Neuron (in vitro differentiated cells): ENCODE data around the gene CYP4V2.

Experiments used
- H2AFZ ChIP-seq: one replicate; pipeline ENCODE4 v1.6.1; 2013; ENCODE audit warnings: low read depth, mild to moderate bottlenecking, inconsistent platforms, low read length, moderate library complexity
- H3K27me3 ChIP-seq: one replicate; pipeline ENCODE4 v1.6.1; 2013; ENCODE audit warnings: low read length; ENCODE audit not compliant: insufficient read depth
- H3K36me3 ChIP-seq: one replicate; pipeline ENCODE4 v1.6.1; 2013; ENCODE audit warnings: low read length; ENCODE audit not compliant: insufficient read depth
- H3K4me1 ChIP-seq: one replicate; pipeline ENCODE4 v1.6.1; 2013; ENCODE audit warnings: low read length; ENCODE audit not compliant: insufficient read depth
- H3K4me3 ChIP-seq: 2 replicates; pipeline ENCODE4 v1.5.1; 2013; ENCODE audit warnings: mild to moderate bottlenecking, low read length, moderate library complexity
- H3K9me3 ChIP-seq: one replicate; pipeline ENCODE4 v1.6.1; 2013; ENCODE audit warnings: low read length

Gene CYP4V2

DNA sequence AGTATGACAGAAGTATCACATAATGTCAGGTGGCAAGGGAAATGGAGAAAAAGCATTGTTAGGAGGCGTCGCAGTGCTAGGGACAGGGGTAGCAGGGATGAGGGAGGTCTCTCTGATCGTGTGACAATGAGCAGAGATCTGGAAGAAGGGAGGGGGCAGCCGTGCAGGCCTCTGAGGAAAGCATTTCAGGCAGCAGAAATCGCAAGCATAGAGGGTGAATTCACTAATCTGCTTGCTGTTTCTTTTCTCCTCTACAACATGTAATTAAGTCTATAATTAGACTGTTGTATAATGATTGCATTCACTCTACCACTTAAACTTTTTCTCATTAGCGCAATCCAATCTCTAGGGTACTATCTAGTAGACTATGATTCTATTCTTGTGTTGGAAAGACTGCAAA lies 9.1 kb downstream of the CYP4V2 start:
- H3K4me1 ChIP-seq, result peaks cover 2% of the 10 kb centered on the region
- H3K9me3 ChIP-seq, result no peaks in the 10 kb centered on the region
- H3K27me3 ChIP-seq, result no peaks in the 10 kb centered on the region
- no peaks in the 10 kb centered on the region for H3K36me3 ChIP-seq
- no peak overlapping the region for H3K4me3 ChIP-seq
- H2AFZ ChIP-seq, result no peak overlapping the region

DNA sequence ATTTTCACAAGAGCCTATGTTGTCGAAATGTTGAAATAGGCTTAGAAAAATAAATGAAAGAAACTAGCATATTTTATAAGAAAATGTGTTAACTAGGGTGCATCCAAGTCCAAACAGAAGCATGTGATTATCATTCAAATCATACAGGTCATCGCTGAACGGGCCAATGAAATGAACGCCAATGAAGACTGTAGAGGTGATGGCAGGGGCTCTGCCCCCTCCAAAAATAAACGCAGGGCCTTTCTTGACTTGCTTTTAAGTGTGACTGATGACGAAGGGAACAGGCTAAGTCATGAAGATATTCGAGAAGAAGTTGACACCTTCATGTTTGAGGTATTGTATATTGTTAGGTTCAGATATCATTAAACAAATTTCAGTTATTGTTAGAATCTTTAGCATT lies 9.6 kb downstream of the CYP4V2 start:
- no peak overlapping the region for H3K4me3 ChIP-seq
- no peaks in the 10 kb centered on the region for H3K36me3 ChIP-seq
- H3K9me3 ChIP-seq, result no peaks in the 10 kb centered on the region
- no peak overlapping the region for H2AFZ ChIP-seq
- H3K27me3 ChIP-seq, result no peaks in the 10 kb centered on the region
- peaks cover 2% of the 10 kb centered on the region for H3K4me1 ChIP-seq

DNA sequence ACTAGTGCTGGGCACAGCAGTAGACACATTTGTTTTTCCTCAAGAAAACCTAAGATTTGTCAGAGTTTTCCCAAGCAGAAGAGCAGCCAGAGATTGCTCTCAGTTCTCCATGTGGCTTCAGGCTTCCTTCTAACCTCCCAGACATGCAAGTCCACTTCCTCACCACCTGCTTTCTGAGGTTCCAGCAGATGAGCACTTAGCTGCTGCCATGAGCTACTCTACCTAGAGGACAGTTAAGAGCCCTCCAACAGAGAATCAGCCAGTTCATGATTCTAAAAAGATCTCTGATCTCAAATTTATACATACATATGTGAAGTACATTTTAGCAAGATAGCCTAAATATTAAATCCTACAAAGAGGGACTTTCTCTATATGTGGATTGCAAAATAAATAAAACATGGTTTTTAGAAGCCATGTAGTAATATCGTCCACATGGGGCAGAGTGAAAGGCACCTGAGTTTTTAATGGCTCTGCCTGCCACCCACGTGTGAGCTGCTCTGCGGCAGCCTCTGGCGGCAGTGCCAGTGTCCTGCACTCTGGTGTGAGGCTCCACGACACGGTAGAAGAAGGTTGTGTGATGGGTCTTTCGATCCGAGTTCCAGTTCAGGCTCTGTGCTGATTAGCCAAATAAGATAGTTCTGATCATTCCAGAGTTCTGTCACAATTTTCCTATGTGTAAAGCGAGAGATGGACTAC lies 10.3 kb downstream of the CYP4V2 start:
- no peaks in the 10 kb centered on the region for H3K36me3 ChIP-seq
- H3K4me1 ChIP-seq, result peaks cover 2% of the 10 kb centered on the region
- no peaks in the 10 kb centered on the region for H3K9me3 ChIP-seq
- no peak overlapping the region for H3K4me3 ChIP-seq
- H2AFZ ChIP-seq, result no peak overlapping the region
- H3K27me3 ChIP-seq, result no peaks in the 10 kb centered on the region

DNA sequence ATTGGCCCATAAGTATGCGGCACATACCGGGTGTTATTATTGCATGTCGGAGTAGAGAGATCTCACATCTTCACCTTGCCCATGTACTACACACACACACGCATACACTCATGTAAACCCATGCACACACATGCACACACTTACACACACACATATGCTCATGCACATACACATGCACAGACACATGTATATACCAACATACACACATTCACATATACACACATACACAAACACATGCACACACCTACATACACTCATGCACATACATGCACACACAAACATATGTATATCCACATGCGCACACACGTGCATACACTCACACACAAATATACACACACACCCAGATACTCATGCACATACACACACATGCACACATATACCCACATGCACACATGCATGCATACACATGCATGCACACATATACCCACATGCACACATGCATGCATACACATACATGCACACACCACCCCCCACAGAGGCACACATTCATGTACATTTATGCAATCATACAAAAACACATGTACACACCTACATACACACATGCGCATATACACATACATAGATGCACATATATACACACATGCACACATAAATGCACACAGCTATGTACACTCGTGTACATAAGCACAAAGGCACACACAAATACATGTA lies 11.2 kb downstream of the CYP4V2 start:
- Histone ChIP-seq H3K9me3 (no peaks in the 10 kb centered on the region), H3K4me3 (no peak overlapping the region), H2AFZ (no peak overlapping the region), H3K27me3 (no peaks in the 10 kb centered on the region), H3K36me3 (no peaks in the 10 kb centered on the region), H3K4me1 (peaks cover 2% of the 10 kb centered on the region)

DNA sequence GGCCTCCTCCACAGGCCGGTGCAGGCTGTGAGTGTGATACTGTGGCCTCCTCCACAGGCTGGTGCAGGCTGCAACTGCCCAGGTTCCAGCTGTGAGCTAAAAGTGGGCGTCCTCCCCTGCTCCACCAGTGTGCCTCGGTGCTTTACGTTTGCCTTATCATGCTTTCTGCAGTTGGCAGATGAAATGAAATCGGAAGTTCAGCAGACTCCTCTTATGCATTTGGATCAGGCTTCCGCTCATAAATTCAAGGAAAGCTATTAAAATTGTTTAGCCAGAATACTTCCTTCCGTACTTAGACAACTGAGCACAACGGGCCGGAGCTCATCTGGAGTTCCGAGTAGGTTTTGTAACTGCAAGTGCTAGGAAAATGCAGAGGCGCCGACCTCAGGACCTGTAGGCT lies 12.0 kb downstream of the CYP4V2 start:
- Histone ChIP-seq H3K4me1 (peaks cover 2% of the 10 kb centered on the region), H3K36me3 (no peaks in the 10 kb centered on the region), H3K4me3 (no peak overlapping the region)

DNA sequence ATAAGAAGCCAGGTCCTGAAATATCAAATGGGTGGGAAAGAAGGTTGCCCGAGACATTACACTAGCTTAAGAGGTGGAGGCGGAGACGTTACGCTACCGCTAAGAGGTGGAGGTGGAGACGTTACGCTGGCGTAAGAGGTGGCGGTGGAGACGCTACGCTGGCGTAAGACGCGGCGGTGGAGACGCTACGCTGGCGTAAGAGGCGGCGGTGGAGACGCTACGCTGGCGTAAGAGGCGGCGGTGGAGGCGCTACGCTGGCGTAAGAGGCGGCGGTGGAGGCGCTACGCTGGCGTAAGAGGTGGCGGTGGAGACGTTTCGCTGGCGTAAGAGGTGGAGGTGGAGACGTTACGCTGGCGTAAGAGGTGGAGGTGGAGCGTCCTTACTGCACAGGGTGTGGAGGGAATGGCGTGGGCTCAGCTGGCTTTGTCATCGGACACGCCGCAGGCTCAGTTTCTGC lies 12.8 kb downstream of the CYP4V2 start:
- no peak overlapping the region for H3K4me3 ChIP-seq

More for the DNA sequence above, 12.0 kb downstream of the CYP4V2 start:
- Histone ChIP-seq H2AFZ (no peak overlapping the region), H3K27me3 (no peaks in the 10 kb centered on the region), H3K9me3 (no peaks in the 10 kb centered on the region)

DNA sequence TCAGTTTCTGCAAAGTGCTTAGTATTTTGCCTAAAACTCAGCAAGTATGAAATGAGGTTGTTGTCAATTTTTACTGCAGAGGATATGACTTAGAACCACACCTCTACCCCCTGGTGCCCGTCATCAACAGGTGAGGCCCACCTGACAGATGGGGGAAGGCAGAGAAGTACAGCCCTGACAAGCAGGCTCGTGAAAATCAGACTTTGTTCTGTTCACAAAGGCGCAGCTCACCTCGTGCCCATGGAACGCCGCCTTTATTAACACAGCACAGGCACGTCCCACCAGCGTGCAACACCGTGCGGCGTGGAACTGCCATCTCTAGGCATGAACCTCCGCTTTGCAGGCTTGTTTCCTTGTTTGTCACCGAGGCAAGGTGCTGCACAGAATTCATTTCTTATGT lies 13.3 kb downstream of the CYP4V2 start:
- no peak overlapping the region for H3K4me3 ChIP-seq

More for the DNA sequence above, 12.8 kb downstream of the CYP4V2 start:
- H3K4me1 ChIP-seq, result peaks cover 2% of the 10 kb centered on the region
- H2AFZ ChIP-seq, result no peak overlapping the region
- peaks cover 4% of the 10 kb centered on the region for H3K9me3 ChIP-seq
- no peaks in the 10 kb centered on the region for H3K36me3 ChIP-seq
- no peaks in the 10 kb centered on the region for H3K27me3 ChIP-seq

DNA sequence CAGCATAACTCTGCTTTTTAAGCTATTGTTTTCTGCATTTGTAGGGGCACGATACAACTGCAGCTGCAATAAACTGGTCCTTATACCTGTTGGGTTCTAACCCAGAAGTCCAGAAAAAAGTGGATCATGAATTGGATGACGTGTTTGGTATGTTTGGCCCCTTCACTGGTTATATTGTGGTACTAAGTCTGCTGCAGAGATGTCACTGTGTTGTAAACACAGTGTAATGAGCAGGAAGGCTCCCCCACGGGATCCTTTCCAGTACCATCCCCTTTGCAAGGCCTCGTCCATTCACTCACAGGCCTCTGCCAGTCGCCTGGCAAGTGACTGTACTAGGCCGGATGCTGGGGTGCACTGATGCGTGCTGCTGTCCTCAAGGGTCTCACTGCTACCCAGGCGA lies 13.8 kb downstream of the CYP4V2 start:
- Histone ChIP-seq H2AFZ (no peak overlapping the region), H3K4me1 (peaks cover 2% of the 10 kb centered on the region), H3K4me3 (no peak overlapping the region), H3K36me3 (no peaks in the 10 kb centered on the region), H3K27me3 (no peaks in the 10 kb centered on the region), H3K9me3 (peaks cover 4% of the 10 kb centered on the region)

More for the DNA sequence above, 13.3 kb downstream of the CYP4V2 start:
- Histone ChIP-seq H3K36me3 (no peaks in the 10 kb centered on the region), H2AFZ (no peak overlapping the region), H3K27me3 (no peaks in the 10 kb centered on the region), H3K9me3 (peaks cover 4% of the 10 kb centered on the region), H3K4me1 (peaks cover 2% of the 10 kb centered on the region)

DNA sequence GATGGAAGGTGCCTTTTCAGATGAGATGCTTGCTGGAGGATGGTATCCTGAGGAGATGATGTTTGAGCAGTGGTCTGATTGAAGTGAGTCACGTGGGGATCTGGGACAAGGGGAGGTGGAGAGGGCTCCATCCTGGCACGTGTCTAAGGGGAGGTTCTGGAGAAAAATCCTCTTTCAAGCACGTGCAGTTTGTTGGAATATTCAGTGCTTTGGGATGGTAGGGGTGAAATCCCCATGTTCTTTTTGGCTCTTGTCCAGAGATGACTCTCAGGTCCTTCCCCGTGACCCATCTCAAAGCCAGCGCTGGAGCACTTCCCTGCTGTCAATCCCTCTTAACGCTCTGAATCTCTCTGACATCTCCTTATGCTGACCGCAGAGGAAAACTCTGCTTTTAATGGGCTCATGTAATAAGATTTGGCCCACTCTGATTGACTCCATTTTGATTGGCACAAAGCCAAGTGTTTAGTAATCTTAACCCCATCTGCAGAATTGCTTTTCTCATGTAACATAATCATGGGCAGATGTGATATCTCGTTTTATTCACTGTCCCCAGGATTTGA lies 25.2 kb downstream of the CYP4V2 start:
- H3K4me3 ChIP-seq, result no peak overlapping the region
- H3K9me3 ChIP-seq, result no peaks in the 10 kb centered on the region
- H3K27me3 ChIP-seq, result no peaks in the 10 kb centered on the region
- H3K4me1 ChIP-seq, result no peaks in the 10 kb centered on the region
- no peak overlapping the region for H2AFZ ChIP-seq
- H3K36me3 ChIP-seq, result no peaks in the 10 kb centered on the region

DNA sequence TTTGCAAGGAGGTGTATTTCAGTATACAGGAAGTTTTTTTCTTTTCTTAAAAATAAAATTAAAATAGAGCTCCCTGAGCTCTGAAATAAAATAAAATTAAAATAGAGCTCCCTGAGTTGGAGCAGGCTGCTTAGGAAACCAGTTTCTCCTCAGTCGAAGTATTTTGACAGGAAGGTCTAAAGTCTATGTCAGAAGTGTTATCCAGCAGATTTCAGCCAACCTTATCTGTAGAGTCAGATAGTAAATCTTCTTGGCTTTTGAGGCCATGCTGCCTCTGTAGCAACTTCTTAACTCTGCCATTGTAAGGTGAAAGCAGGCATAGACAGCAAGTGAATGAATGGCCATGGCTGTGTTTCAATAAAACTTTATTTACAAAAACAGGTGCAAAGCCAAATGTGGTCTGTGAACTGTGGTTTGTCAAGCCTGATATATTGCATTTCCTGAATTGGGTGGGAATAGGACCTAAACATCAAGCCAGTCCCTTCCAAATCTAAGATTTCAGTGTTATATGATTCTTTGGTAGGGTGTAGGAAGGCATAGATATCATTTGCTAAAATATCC lies 26.4 kb downstream of the CYP4V2 start:
- Histone ChIP-seq H3K9me3 (no peaks in the 10 kb centered on the region), H3K27me3 (no peaks in the 10 kb centered on the region), H3K36me3 (no peaks in the 10 kb centered on the region), H2AFZ (no peak overlapping the region), H3K4me3 (no peak overlapping the region), H3K4me1 (no peaks in the 10 kb centered on the region)

DNA sequence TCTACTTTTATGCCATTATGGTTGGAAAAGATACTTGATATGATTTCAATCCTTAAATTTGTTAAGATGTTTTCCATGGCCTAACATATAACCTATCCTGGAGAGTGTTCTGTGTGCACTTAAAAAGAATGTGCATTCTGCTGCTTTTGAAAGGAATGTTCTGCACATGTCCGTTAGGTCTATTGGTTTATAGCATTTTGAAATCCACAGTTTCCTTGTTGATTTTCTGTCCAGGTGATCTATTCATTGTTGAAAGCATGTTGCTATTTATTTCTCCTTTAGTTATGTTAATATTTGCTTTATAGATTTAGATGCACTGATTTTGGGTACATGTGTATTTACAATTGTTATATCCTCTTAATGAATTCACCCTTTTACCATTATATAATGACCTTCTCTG lies 30.3 kb downstream of the CYP4V2 start:
- H3K9me3 ChIP-seq, result peaks cover 3% of the 10 kb centered on the region
- H3K4me1 ChIP-seq, result no peaks in the 10 kb centered on the region
- H3K4me3 ChIP-seq, result no peak overlapping the region
- H2AFZ ChIP-seq, result no peak overlapping the region
- no peaks in the 10 kb centered on the region for H3K36me3 ChIP-seq
- H3K27me3 ChIP-seq, result no peaks in the 10 kb centered on the region

DNA sequence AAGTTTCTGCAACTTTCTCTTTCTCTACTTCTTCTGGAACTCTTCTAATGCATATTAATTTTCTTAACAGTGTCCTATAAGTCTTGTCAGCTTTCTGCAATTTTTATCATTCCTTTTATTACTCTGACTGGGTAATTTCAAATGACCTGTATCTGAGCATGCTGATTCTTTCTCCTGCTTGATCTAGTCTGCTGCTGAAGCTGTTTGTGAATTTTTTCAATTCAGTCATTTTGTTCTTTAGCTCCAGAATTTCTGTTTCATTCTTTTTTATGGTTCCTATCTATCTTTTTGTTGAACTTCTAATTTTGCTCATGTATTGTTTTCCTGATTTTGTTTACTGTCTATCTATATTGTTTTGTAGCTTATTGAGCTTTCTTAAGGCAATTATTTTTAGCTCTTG lies 34.5 kb downstream of the CYP4V2 start:
- Histone ChIP-seq H3K4me3 (no peak overlapping the region), H3K36me3 (no peaks in the 10 kb centered on the region), H3K9me3 (peaks cover 3% of the 10 kb centered on the region), H2AFZ (no peak overlapping the region), H3K4me1 (no peaks in the 10 kb centered on the region), H3K27me3 (no peaks in the 10 kb centered on the region)

DNA sequence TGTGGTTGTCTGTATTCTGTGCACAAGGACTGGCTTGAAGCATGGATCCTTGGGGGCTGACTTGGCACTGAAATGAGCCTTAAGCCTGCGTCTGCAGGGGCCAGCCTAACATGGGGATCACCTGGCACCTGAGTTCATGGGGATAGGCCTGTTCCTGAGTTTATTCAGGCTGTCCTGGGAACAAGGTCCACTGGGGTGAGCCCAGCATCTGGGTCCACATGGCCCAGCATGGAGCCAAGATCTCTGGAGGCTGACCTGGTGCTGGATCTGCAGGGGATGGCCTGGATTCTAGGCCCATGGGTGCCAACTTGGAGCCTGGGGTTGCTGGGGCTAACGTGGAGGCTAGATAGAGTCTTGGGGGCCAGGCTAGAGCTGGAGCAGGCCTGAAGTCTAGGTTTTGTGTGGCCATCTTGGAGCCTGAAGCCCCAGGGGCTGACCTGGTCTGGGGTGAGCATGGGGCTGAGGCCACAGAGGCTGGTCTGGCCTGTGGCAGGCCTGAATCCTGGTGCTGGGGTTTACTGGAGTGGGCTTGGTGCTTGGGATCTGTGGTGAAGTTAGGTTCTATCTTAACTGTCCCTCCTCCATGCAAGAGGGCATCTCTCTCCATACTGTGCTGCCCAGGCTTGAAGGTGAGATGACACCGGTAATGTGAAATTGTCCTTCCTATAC lies 35.3 kb downstream of the CYP4V2 start:
- no peaks in the 10 kb centered on the region for H3K27me3 ChIP-seq
- H2AFZ ChIP-seq, result no peak overlapping the region
- no peaks in the 10 kb centered on the region for H3K36me3 ChIP-seq
- no peak overlapping the region for H3K4me3 ChIP-seq
- H3K4me1 ChIP-seq, result no peaks in the 10 kb centered on the region
- H3K9me3 ChIP-seq, result peaks cover 3% of the 10 kb centered on the region
